ENCODE data around the gene KCNE4.

Gene KCNE4

DNA sequence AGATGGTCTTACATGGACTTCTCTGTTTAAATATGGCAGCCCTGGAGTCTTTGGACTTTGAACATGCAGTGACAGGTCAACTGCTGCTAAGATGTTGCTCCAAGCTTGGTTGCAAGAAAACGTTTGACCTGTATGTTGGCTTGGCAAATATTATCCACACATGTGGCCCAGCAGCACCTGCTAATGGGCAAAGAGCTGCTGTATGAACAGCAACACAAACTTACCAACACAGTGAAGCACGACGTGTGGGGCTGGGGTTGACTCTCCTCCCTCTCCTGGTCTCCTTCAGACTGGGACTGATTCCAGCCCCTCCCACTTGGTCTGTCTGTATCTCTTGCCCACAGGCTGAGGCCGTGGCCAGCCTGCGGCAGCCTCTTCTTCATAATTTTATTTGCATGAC is 3.8 kb downstream of the KCNE4 start:
- Histone ChIP-seq H3K4me3 (peak overlapping the region; percentile 73 to 75), H3K27ac (peak overlapping the region; percentile 92 to 94), H3K27me3 (no peaks in the 10 kb centered on the region), H3K36me3 (no peaks in the 10 kb centered on the region), H3K4me1 (peaks cover 0 to 35% (median 18%) of the 10 kb centered on the region in 4 donors), H3K9me3 (no peaks in the 10 kb centered on the region)
- intact Hi-C loops (cut with DNase I; ENCODE audit: low total_unique reads): no loop called here
- peak in 1 of 2 donors; percentile 45 for DNase-seq
- TF ChIP-seq, protein P1, sequence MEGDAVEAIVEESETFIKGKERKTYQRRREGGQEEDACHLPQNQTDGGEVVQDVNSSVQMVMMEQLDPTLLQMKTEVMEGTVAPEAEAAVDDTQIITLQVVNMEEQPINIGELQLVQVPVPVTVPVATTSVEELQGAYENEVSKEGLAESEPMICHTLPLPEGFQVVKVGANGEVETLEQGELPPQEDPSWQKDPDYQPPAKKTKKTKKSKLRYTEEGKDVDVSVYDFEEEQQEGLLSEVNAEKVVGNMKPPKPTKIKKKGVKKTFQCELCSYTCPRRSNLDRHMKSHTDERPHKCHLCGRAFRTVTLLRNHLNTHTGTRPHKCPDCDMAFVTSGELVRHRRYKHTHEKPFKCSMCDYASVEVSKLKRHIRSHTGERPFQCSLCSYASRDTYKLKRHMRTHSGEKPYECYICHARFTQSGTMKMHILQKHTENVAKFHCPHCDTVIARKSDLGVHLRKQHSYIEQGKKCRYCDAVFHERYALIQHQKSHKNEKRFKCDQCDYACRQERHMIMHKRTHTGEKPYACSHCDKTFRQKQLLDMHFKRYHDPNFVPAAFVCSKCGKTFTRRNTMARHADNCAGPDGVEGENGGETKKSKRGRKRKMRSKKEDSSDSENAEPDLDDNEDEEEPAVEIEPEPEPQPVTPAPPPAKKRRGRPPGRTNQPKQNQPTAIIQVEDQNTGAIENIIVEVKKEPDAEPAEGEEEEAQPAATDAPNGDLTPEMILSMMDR (IDR thresholded peaks at IDR 0.05): no peak

DNA sequence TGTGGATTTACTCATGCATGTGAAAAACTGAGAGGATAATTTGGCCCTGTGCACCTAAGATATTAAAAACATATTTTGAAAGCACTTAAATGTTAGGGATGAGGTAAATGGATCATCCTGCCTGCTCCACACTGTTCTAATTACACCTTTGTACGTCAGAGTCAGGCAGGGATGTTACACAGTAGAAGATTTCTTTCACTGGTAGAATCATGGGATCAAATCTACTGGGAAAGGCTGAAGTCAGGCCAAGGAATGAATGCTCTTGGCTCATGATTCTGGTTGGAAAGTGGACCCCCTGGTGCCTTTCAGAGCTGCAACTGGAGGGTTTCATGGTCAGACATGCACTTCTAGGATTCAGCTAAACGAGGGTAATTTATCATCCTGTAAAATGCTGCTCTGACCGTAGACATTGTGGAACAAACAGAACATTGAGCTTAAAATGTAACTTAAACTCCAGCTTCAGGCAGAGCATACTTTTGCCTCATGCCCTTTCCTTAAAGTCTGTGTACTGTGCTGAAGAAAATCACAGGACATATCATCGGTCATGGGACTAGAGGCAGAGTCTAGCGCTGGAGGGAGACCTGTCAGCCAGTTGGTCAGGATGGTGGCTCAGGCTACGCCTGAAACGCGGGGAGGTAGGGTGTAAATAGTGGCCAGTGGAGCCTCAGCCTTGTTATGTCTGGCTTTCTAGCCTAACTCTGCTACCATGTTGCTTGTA is 4.9 kb downstream of the KCNE4 start:
- Histone ChIP-seq H3K4me3 (peak overlapping the region in 1 of 2 donors; percentile 75), H3K36me3 (no peaks in the 10 kb centered on the region), H3K4me1 (peaks cover 0 to 29% (median 15%) of the 10 kb centered on the region in 4 donors), H3K27ac (peak overlapping the region; percentile 92 to 94), H3K27me3 (no peaks in the 10 kb centered on the region), H3K9me3 (no peaks in the 10 kb centered on the region)
- DNase-seq: no peak
- intact Hi-C loops (cut with DNase I; ENCODE audit: low total_unique reads): no loop called here
- TF ChIP-seq, protein P1 (IDR thresholded peaks at IDR 0.05): no peak

DNA sequence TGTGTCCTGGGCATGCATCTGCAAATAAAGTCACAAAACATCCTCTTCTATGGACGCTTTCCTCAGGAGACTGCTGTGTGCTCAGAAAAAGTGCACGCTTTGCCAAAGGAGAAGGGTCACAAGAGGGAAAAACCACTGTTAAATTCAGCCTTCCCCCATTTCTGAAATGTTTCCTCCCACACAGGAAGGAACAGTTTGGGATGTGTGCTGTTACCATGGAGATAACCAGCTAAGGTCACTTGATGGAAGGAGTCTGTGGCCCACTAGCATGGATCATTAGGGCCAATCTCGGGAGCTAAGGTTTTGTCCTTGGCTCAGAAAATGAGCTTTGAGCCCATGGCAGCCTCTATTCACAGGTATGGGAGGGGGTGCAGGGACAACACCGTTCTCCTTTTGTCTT is 5.6 kb downstream of the KCNE4 start:
- Histone ChIP-seq H3K9me3 (no peaks in the 10 kb centered on the region), H3K4me1 (peaks cover 0 to 36% (median 15%) of the 10 kb centered on the region in 4 donors), H3K27me3 (no peaks in the 10 kb centered on the region), H3K4me3 (no peak overlapping the region), H3K36me3 (no peaks in the 10 kb centered on the region), H3K27ac (peak overlapping the region; percentile 92 to 94)
- intact Hi-C loops (cut with DNase I; ENCODE audit: low total_unique reads): no loop called here
- DNase-seq: no peak
- TF ChIP-seq, protein P1 (IDR thresholded peaks at IDR 0.05): no peak

DNA sequence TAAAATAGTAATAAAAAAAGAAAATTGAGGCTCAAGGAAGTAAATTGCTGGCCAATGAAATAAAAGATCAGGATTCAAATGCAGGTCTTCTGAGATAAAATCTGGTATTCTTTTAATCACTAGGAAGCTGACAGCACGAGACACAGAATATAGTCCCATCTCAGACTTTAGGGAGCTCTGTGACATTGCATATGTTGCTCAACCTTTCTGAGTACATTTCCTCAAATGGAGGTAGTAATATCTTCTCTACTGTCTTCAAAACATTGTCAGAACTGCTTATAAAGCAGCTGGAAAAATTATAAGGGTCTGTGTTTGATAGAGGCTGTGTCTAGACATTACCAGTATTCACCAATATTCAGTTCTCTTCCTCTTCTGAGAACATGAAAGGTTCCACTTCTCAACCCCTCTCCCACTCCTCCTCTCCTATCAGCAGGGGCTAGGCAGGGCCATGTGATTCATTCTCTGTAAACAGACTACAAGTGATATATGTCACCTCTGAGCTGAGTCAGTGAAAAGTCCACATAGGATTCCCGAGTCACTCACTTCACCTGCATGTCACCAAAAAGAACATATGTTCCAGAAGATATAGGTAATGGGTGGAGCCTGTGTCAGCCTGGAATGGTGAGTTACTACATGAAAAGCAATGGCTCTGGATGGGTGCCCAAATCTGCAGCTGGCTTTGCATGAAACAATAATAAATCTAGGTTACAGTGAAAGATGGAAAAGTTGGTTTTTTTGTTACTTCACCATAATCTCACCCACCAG is 7.1 kb downstream of the KCNE4 start:
- no peaks in the 10 kb centered on the region for H3K9me3 ChIP-seq
- H3K4me1 ChIP-seq: peaks cover 0 to 40% (median 13%) of the 10 kb centered on the region in 4 donors
- TF ChIP-seq, protein P1 (IDR thresholded peaks at IDR 0.05): no peak
- no peak overlapping the region for H3K4me3 ChIP-seq
- intact Hi-C loops (cut with DNase I; ENCODE audit: low total_unique reads): no loop called here
- H3K27ac ChIP-seq: no peak overlapping the region
- no peak for DNase-seq
- no peaks in the 10 kb centered on the region for H3K27me3 ChIP-seq
- no peaks in the 10 kb centered on the region for H3K36me3 ChIP-seq

DNA sequence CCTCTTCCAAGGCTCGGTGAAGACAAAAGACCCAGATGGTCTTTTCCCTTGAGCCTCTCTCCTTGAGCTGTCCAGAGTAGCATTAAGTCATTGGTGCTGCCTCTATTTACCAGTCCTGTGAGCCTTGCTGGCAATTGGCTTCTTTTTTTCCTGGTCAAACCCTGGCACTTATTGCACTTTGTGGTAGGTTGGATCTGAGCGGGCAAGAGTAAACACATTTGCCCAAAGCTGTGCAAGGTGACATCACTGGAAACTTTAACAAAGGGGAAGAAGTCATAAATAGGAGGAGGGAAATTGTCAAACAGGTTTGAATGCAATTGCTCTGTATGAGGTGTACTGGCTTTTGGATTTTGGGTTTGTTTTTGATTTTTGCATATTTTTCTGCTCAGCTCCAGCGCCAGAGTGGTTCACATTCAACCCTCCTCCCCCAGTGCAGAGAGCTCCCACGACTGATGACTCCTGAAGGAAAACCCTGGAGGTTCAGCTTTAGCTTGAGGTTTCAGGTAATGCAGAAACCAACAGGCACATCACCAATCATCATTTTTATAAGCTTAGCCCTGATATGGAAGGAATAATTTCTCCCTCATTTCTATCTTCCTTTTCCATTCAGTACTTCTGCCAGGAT is 8.3 kb downstream of the KCNE4 start:
- H3K9me3 ChIP-seq: no peaks in the 10 kb centered on the region
- DNase-seq: no peak
- H3K36me3 ChIP-seq: no peaks in the 10 kb centered on the region
- intact Hi-C loops (cut with DNase I; ENCODE audit: low total_unique reads): no loop called here
- TF ChIP-seq, protein P1 (IDR thresholded peaks at IDR 0.05): no peak
- H3K27ac ChIP-seq: no peak overlapping the region
- no peak overlapping the region for H3K4me3 ChIP-seq
- no peaks in the 10 kb centered on the region for H3K27me3 ChIP-seq
- H3K4me1 ChIP-seq: peaks cover 0 to 40% (median 13%) of the 10 kb centered on the region in 4 donors

All from tibial artery (tissue), 4 donors.